GM06990 (cell line): Measurements from ENCODE around the gene AQP7.

Experiments used
- DNase-seq: peaks from one replicate; pipeline ENCODE4 v3.0.0-alpha.2; 2011; ENCODE audit not compliant: insufficient read length; ENCODE audit errors: extremely low read depth
- H3K27me3 ChIP-seq: replicated peaks from 2 replicates; pipeline ENCODE4 v1.6.0; 2011; ENCODE audit warnings: low read length; ENCODE audit not compliant: control insufficient read depth, insufficient read depth
- H3K36me3 ChIP-seq: 2 replicates; pipeline ENCODE4 v1.5.1; 2011; ENCODE audit warnings: low read length; ENCODE audit not compliant: control insufficient read depth, insufficient read depth
- H3K4me3 ChIP-seq: replicated peaks from 2 replicates; pipeline ENCODE4 v1.5.1; 2011; ENCODE audit warnings: low read depth, mild to moderate bottlenecking, control low read depth, low read length
- TF ChIP-seq, protein P1 (sequence below): IDR thresholded peaks from 2 replicates; pipeline ENCODE4 v1.5.1; 2011; ENCODE audit warnings: low read length, control low read depth, mild to moderate bottlenecking, inconsistent platforms; ENCODE audit not compliant: insufficient read depth, poor library complexity, severe bottlenecking

The AQP7 gene

DNA sequence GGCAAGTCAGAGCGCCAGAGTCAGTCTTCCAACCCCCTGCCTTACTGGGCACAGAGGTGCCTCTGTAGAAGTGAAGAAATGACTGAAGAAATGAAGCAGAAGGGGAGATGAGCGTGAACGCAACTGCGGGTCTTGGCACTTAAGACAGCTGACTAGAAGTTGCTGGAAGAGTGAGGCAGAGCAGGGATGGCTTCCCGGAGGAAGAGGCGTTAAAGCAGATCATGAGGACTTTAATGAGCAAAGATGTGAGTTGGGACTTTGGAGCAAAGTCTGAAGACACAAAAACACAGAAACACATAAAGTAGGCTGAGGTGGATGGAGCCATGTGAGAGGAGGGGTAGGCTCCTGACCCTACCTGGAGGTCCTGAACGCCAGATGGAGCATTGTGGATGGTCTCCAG lies 37.8 kb upstream of the AQP7 start:
- H3K27me3 ChIP-seq = peaks cover 1% of the 10 kb centered on the region; the same call in 1 of the 2 replicates
- TF ChIP-seq, protein P1, sequence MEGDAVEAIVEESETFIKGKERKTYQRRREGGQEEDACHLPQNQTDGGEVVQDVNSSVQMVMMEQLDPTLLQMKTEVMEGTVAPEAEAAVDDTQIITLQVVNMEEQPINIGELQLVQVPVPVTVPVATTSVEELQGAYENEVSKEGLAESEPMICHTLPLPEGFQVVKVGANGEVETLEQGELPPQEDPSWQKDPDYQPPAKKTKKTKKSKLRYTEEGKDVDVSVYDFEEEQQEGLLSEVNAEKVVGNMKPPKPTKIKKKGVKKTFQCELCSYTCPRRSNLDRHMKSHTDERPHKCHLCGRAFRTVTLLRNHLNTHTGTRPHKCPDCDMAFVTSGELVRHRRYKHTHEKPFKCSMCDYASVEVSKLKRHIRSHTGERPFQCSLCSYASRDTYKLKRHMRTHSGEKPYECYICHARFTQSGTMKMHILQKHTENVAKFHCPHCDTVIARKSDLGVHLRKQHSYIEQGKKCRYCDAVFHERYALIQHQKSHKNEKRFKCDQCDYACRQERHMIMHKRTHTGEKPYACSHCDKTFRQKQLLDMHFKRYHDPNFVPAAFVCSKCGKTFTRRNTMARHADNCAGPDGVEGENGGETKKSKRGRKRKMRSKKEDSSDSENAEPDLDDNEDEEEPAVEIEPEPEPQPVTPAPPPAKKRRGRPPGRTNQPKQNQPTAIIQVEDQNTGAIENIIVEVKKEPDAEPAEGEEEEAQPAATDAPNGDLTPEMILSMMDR = no peak
- no peak overlapping the region for H3K4me3 ChIP-seq
- H3K36me3 ChIP-seq = no peaks in the 10 kb centered on the region
- no peak for DNase-seq

- Histone ChIP-seq H3K4me3 (no peak overlapping the region), H3K27me3 (peaks cover 1% of the 10 kb centered on the region; the same call in 1 of the 2 replicates), H3K36me3 (no peaks in the 10 kb centered on the region)
- TF ChIP-seq, protein P1 = no peak
- no peak for DNase-seq
Observed at GRCh38 chr9:33439731-33440130, 37.4 kb upstream of the AQP7 start.

GRCh38 chr9:33438926-33439680 lies 36.7 kb upstream of the AQP7 start:
- no peaks in the 10 kb centered on the region for H3K36me3 ChIP-seq
- TF ChIP-seq, protein P1 = no peak
- peaks cover 1% of the 10 kb centered on the region; the same call in 1 of the 2 replicates for H3K27me3 ChIP-seq
- H3K4me3 ChIP-seq = no peak overlapping the region
- DNase-seq = no peak

GRCh38 chr9:33437898-33438297 lies 35.5 kb upstream of the AQP7 start:
- Histone ChIP-seq H3K4me3 (no peak overlapping the region), H3K27me3 (peaks cover 1% of the 10 kb centered on the region; the same call in 1 of the 2 replicates), H3K36me3 (no peaks in the 10 kb centered on the region)
- no peak for DNase-seq
- TF ChIP-seq, protein P1 = no peak

DNA sequence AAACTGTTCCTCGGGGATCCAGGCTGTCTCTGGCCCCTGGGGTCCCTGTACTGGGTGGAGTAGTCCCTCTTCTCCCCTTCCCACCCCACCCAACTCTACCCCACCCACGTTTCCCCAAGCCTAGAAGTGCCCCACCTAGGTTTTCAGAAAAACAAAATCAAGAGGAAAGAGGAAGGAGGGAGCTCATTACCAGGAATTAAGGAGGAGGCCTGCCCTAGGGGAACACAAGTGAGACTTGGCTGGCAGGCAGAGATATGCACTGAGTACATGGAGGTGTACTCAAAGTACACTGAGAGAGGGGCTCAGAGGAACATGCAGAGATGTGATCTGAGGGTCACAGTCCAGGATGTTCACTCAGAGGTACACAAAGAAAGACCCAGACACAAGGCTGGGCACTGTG lies 34.8 kb upstream of the AQP7 start:
- DNase-seq = no peak
- TF ChIP-seq, protein P1 = no peak

More for the DNA sequence above, 34.8 kb upstream of the AQP7 start:
- Histone ChIP-seq H3K36me3 (no peaks in the 10 kb centered on the region), H3K27me3 (peaks cover 1% of the 10 kb centered on the region; the same call in 1 of the 2 replicates), H3K4me3 (no peak overlapping the region)
